Endodermal cell (in vitro differentiated cells): ENCODE data around the gene S100A2. TPM values are rescaled to one million over a fixed set of nuclear protein-coding genes. Genes with fewer than 3 reads are reported as not detected.

Experiments
- DNase-seq: peaks from one replicate; pipeline ENCODE4 v3.0.0-alpha.2; 2017
- H3K27ac ChIP-seq: 2 replicates; pipeline ENCODE4 v1.5.1; 2013; ENCODE audit warnings: mild to moderate bottlenecking, low read depth, low read length, moderate library complexity
- H3K27me3 ChIP-seq: 2 replicates; pipeline ENCODE4 v1.6.1; 2013; ENCODE audit warnings: mild to moderate bottlenecking, low read length, moderate library complexity; ENCODE audit not compliant: insufficient read depth, control insufficient read depth, poor library complexity, severe bottlenecking
- H3K36me3 ChIP-seq: 2 replicates; pipeline ENCODE4 v1.7.0; 2013; ENCODE audit warnings: mild to moderate bottlenecking, low read length, moderate library complexity; ENCODE audit not compliant: control insufficient read depth, insufficient read depth
- H3K4me1 ChIP-seq: one replicate; pipeline ENCODE4 v1.7.0; 2013; ENCODE audit warnings: low read length; ENCODE audit not compliant: control insufficient read depth, insufficient read depth
- H3K4me3 ChIP-seq: 2 replicates; pipeline ENCODE4 v1.5.1; 2013; ENCODE audit warnings: mild to moderate bottlenecking, low read length, moderate library complexity
- H3K9ac ChIP-seq: 2 replicates; pipeline ENCODE4 v1.6.1; 2013; ENCODE audit warnings: mild to moderate bottlenecking, low read length, moderate library complexity; ENCODE audit not compliant: poor library complexity, severe bottlenecking; ENCODE audit errors: extremely low read depth
- H3K9me3 ChIP-seq: 2 replicates; pipeline ENCODE4 v1.6.1; 2013; ENCODE audit warnings: mild to moderate bottlenecking, low read length, moderate library complexity; ENCODE audit not compliant: control insufficient read depth
- H3K27ac Mint-ChIP-seq: 2 replicates; pipeline ENCODE4 v1.8.0; 2020; ENCODE audit warnings: mixed read lengths
- H3K27me3 Mint-ChIP-seq: 2 replicates; pipeline ENCODE4 v1.8.0; 2021; ENCODE audit warnings: mild to moderate bottlenecking, mixed read lengths; ENCODE audit not compliant: insufficient read depth
- H3K36me3 Mint-ChIP-seq: 2 replicates; pipeline ENCODE4 v1.8.0; 2020; ENCODE audit warnings: low read depth, mixed read lengths
- H3K4me1 Mint-ChIP-seq: 2 replicates; pipeline ENCODE4 v1.8.0; 2020; ENCODE audit warnings: mixed read lengths
- H3K4me3 Mint-ChIP-seq: 2 replicates; pipeline ENCODE4 v1.8.0; 2020; ENCODE audit warnings: mild to moderate bottlenecking, moderate library complexity, mixed read lengths
- H3K9me3 Mint-ChIP-seq: 2 replicates; pipeline ENCODE4 v1.8.0; 2020; ENCODE audit warnings: mild to moderate bottlenecking, mixed read lengths
- WGBS, 2 experiments: methylation state at CpG; one replicate each; pipeline versions ENCODE4 v1.1.5 to v1.1.7; 2013; ENCODE audit warnings: missing lambda C conversion rate in 2 of 2, mixed read lengths in 1 of 2; ENCODE audit not compliant: insufficient coverage in 1 of 2, insufficient read length in 1 of 2; 5-methylcytosine and 5-hydroxymethylcytosine counted together
- total RNA-seq, 2 donors: library from RNA; stranded (reverse); fragmentation: NEBNext Ultra II Directional in 1 of 2; extraction: Animal tissue kit (Norgen Biotek cat#: 25700) in 1 of 2; gene quantifications; 2 replicates in 1 of 2; 3 replicates in 1 of 2; pipeline ENCODE4 v1.2.1, GENCODE V29; 2021
- TF ChIP-seq, protein P1 (sequence below): fragments of 200-600 bp; sonication (generic); conservative IDR thresholded peaks from 2 replicates; pipeline ENCODE4 v1.5.0; 2021; ENCODE audit warnings: antibody characterized with exemption, mild to moderate bottlenecking

The S100A2 gene
- total RNA-seq, 2 donors from 2014 or later = 0.92 to 3.1 TPM

DNA sequence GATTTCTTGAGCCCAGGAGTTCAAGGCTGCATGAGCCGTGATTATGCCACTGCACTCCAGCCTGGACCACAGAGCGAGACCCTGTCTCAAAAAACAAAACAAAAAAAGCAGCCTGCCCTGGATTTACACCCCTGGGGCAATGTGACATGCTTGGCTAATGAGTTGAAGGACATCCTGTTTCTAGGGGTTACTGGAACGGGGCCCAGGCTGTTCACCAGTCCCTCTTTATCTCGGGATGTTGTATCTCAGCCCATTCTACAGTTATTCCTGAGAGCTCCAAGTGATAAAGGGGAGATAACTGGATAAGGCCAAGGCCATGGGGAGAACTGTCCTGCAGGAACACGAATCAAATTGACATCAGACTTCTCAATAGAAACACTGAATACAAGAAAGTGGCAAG lies 21.7 kb upstream of the S100A2 start:
- Histone ChIP-seq H3K9ac (no peak overlapping the region), H3K9me3 (no peaks in the 10 kb centered on the region), H3K36me3 (no peaks in the 10 kb centered on the region), H3K27ac (no peak overlapping the region), H3K27me3 (no peaks in the 10 kb centered on the region), H3K4me1 (peaks cover 7% of the 10 kb centered on the region), H3K4me3 (no peak overlapping the region)
- Mint-ChIP-seq H3K36me3 (no peaks in the 10 kb centered on the region), H3K27me3 (no peaks in the 10 kb centered on the region), H3K9me3 (peaks cover 1% of the 10 kb centered on the region), H3K4me3 (no peak overlapping the region), H3K4me1 (peaks cover 32% of the 10 kb centered on the region), H3K27ac (no peak overlapping the region)
- 87 to 93% methylated on average over 4 to 5 of the region's 5 CpGs for WGBS, 2 experiments
- DNase-seq = no peak
- TF ChIP-seq, protein P1, sequence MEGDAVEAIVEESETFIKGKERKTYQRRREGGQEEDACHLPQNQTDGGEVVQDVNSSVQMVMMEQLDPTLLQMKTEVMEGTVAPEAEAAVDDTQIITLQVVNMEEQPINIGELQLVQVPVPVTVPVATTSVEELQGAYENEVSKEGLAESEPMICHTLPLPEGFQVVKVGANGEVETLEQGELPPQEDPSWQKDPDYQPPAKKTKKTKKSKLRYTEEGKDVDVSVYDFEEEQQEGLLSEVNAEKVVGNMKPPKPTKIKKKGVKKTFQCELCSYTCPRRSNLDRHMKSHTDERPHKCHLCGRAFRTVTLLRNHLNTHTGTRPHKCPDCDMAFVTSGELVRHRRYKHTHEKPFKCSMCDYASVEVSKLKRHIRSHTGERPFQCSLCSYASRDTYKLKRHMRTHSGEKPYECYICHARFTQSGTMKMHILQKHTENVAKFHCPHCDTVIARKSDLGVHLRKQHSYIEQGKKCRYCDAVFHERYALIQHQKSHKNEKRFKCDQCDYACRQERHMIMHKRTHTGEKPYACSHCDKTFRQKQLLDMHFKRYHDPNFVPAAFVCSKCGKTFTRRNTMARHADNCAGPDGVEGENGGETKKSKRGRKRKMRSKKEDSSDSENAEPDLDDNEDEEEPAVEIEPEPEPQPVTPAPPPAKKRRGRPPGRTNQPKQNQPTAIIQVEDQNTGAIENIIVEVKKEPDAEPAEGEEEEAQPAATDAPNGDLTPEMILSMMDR = no peak

DNA sequence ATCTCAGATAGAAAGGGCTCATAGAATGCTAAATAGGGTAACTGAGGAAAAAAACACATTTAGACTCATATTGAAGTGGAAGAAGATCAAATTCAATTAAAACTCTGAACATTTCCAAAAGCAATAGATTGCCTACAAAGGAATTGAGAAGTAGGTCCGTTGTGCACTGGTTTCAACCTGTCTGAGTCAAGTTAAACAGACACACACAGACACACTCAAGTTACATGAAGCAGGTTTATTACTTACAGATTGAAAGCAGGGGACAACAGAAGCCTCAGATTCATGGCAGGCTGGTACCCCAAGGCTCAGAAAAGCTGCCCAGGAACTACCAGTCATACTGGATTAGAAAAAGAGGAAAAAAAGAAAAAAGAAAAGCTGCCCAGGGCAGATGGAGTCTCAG lies 20.7 kb upstream of the S100A2 start:
- no peaks in the 10 kb centered on the region for H3K9me3 ChIP-seq
- peaks cover 11% of the 10 kb centered on the region for H3K4me1 ChIP-seq
- no peak for DNase-seq
- Mint-ChIP-seq H3K27me3 (no peaks in the 10 kb centered on the region), H3K9me3 (peaks cover 2% of the 10 kb centered on the region), H3K4me3 (no peak overlapping the region), H3K36me3 (no peaks in the 10 kb centered on the region), H3K27ac (no peak overlapping the region), H3K4me1 (peaks cover 32% of the 10 kb centered on the region)
- H3K27ac ChIP-seq = no peak overlapping the region
- H3K27me3 ChIP-seq = no peaks in the 10 kb centered on the region
- no peak overlapping the region for H3K4me3 ChIP-seq
- no peaks in the 10 kb centered on the region for H3K36me3 ChIP-seq
- WGBS, 2 experiments = 97% methylated on average over 1 of the region's 1 CpG; no CpG with 5 or more reads in 1 of the 2 experiments
- TF ChIP-seq, protein P1 = no peak
- no peak overlapping the region for H3K9ac ChIP-seq

DNA sequence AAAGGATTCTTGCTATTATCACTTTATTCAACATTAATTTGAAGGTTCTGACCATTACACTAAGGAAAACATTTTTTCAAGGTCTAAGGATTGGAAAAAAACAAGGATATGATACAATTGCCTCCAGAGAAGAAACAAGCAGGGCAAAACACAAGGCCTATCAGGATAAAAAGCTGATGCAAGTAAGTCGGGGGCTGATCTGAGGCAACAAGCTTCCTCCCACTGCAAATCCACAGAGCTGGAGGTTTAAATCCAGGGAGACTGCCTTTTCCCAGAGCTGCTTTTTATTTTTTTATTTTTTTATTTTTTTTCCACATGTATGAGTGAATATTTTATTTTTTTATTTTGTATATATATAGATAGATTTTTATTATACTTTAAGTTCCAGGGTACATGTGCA lies 19.4 kb upstream of the S100A2 start:
- 94 to 100% methylated on average over 1 of the region's 1 CpG for WGBS, 2 experiments
- no peak for DNase-seq
- Histone ChIP-seq H3K4me3 (no peak overlapping the region), H3K36me3 (no peaks in the 10 kb centered on the region), H3K27ac (no peak overlapping the region), H3K9ac (no peak overlapping the region), H3K9me3 (no peaks in the 10 kb centered on the region), H3K27me3 (no peaks in the 10 kb centered on the region), H3K4me1 (peaks cover 11% of the 10 kb centered on the region)
- TF ChIP-seq, protein P1 = no peak
- Mint-ChIP-seq H3K4me3 (no peak overlapping the region), H3K4me1 (peaks cover 32% of the 10 kb centered on the region), H3K36me3 (no peaks in the 10 kb centered on the region), H3K27ac (peak overlapping the region; percentile 61), H3K27me3 (no peaks in the 10 kb centered on the region), H3K9me3 (peaks cover 3% of the 10 kb centered on the region)
